H1 (cell line): ENCODE measurements around the gene PLCB4. TPM values are rescaled to one million over a fixed set of nuclear protein-coding genes. Genes with fewer than 3 reads are reported as not detected.

Source experiments
- CTCF ChIA-PET: fragments of 300-600 bp; sonication (Branson Sonifier 250); formaldehyde crosslinking; loops from one replicate; lab custom pipeline; 2021; ENCODE audit not compliant: partially characterized antibody; lab: Charles Lee
- POLR2A ChIA-PET: fragments of 300-600 bp; sonication (Branson Sonifier 250); formaldehyde crosslinking; loops from one replicate; lab custom pipeline; 2021; ENCODE audit warnings: inconsistent platforms; ENCODE audit not compliant: partially characterized antibody; lab: Charles Lee
- DNase-seq, 2 experiments: peaks; one replicate each; pipeline versions ENCODE4 v3.0.0 to v3.0.0-alpha.2; 2010 to 2022; ENCODE audit warnings: low spot score in 2 of 2, low read depth in 1 of 2, mixed read lengths in 1 of 2
- FAIRE-seq: peaks from 2 replicates; lab custom pipeline; 2011; peaks lifted over from hg19 to GRCh38; lab: Jason Lieb, UNC
- H2AFZ ChIP-seq: 2 replicates; pipeline ENCODE4 v1.8.1; 2012; ENCODE audit warnings: low read length, inconsistent platforms
- H2AK5ac ChIP-seq: 2 replicates; pipeline ENCODE4 v1.6.1; 2013; ENCODE audit warnings: low read depth, low read length
- H2BK120ac ChIP-seq: replicated peaks from 2 replicates; pipeline ENCODE3; 2013; ENCODE audit warnings: low read depth, low read length, inconsistent platforms
- H2BK12ac ChIP-seq: 2 replicates; pipeline ENCODE4 v1.6.1; 2013; ENCODE audit warnings: low read depth, low read length
- H2BK15ac ChIP-seq: 2 replicates; pipeline ENCODE4 v1.6.1; 2013; ENCODE audit warnings: low read length
- H2BK20ac ChIP-seq: 2 replicates; pipeline ENCODE4 v1.6.1; 2013; ENCODE audit warnings: low read length
- H2BK5ac ChIP-seq: 2 replicates; pipeline ENCODE4 v1.6.1; 2013; ENCODE audit warnings: low read depth, low read length
- H3K14ac ChIP-seq: 2 replicates; pipeline ENCODE4 v1.6.1; 2013; ENCODE audit warnings: inconsistent platforms; ENCODE audit not compliant: insufficient read length
- H3K18ac ChIP-seq: 2 replicates; pipeline ENCODE4 v1.6.1; 2013; ENCODE audit warnings: low read length; ENCODE audit errors: extremely low read depth
- H3K23ac ChIP-seq: 2 replicates; pipeline ENCODE4 v1.6.1; 2013; ENCODE audit warnings: inconsistent platforms; ENCODE audit not compliant: insufficient read length
- H3K23me2 ChIP-seq: 2 replicates; pipeline ENCODE4 v1.6.1; 2013; ENCODE audit warnings: low read depth, low read length
- H3K27ac ChIP-seq: 2 replicates; pipeline ENCODE4 v1.6.1; 2011; ENCODE audit warnings: low read depth, low read length, inconsistent platforms
- H3K27me3 ChIP-seq, 4 experiments: replicated peaks in 1 of 4; 1 replicate in 1 of 4; 2 replicates in 3 of 4; pipeline versions ENCODE4 v1.6.1 to v1.8.1; 2011 to 2013; ENCODE audit warnings: low read length in 3 of 4, mild to moderate bottlenecking in 3 of 4, inconsistent platforms in 2 of 4, mixed read lengths in 2 of 4, moderate library complexity in 1 of 4; ENCODE audit not compliant: control insufficient read depth in 3 of 4, insufficient read depth in 3 of 4; ENCODE audit errors: extremely low read depth in 1 of 4
- H3K36me3 ChIP-seq, 4 experiments: 2 replicates each; pipeline versions ENCODE4 v1.6.1 to v1.8.1; 2011 to 2013; ENCODE audit warnings: mild to moderate bottlenecking in 4 of 4, low read length in 3 of 4, moderate library complexity in 2 of 4, control low read depth in 1 of 4, inconsistent platforms in 1 of 4; ENCODE audit not compliant: insufficient read depth in 4 of 4, control insufficient read depth in 2 of 4
- H3K4ac ChIP-seq: replicated peaks from 2 replicates; pipeline ENCODE3; 2013; ENCODE audit warnings: low read length, low read depth, mixed read lengths, inconsistent platforms; ENCODE audit not compliant: insufficient read length
- H3K4me1 ChIP-seq, 4 experiments: replicated peaks in 1 of 4; 1 replicate in 1 of 4; 2 replicates in 3 of 4; pipeline versions ENCODE4 v1.6.1 to v1.8.1; 2011 to 2013; ENCODE audit warnings: low read length in 3 of 4, inconsistent platforms in 2 of 4, mixed read lengths in 1 of 4; ENCODE audit not compliant: insufficient read depth in 4 of 4, control insufficient read depth in 3 of 4
- H3K4me2 ChIP-seq, 2 experiments: 2 replicates each; pipeline versions ENCODE4 v1.6.1 to v1.8.1; 2011 to 2013; ENCODE audit warnings: low read depth in 2 of 2, low read length in 2 of 2, control low read depth in 1 of 2, inconsistent platforms in 1 of 2, mild to moderate bottlenecking in 1 of 2; ENCODE audit not compliant: insufficient read depth in 1 of 2
- H3K4me3 ChIP-seq, 4 experiments: fragments of 200-600, 300-600 bp in 1 of 4; sonication (generic), shearing (Covaris generic), sonication (Bioruptor Twin) in 1 of 4; 2 replicates each; pipeline versions ENCODE4 v1.5.1 to v1.8.1; 2011 to 2016; ENCODE audit warnings: low read length in 4 of 4, low read depth in 3 of 4, control low read depth in 2 of 4, inconsistent platforms in 2 of 4, mild to moderate bottlenecking in 2 of 4, mixed read lengths in 1 of 4, moderate library complexity in 1 of 4; ENCODE audit not compliant: insufficient read depth in 2 of 4; ENCODE audit errors: extremely low read depth in 1 of 4
- H3K56ac ChIP-seq: replicated peaks from 2 replicates; pipeline ENCODE3; 2013; ENCODE audit warnings: low read depth, mild to moderate bottlenecking, mixed read lengths, low read length, inconsistent platforms; ENCODE audit not compliant: insufficient read length
- H3K79me1 ChIP-seq: 2 replicates; pipeline ENCODE4 v1.6.1; 2013; ENCODE audit warnings: low read depth, low read length, control low read depth
- H3K79me2 ChIP-seq, 2 experiments: 2 replicates each; pipeline versions ENCODE4 v1.6.1 to v1.8.1; 2012 to 2013; ENCODE audit warnings: low read length in 2 of 2, mild to moderate bottlenecking in 2 of 2, inconsistent platforms in 1 of 2; ENCODE audit not compliant: insufficient read depth in 2 of 2, control insufficient read depth in 1 of 2
- H3K9ac ChIP-seq, 4 experiments: replicated peaks in 1 of 4; 1 replicate in 1 of 4; 2 replicates in 3 of 4; pipeline versions ENCODE4 v1.6.1 to v1.8.1; 2011 to 2013; ENCODE audit warnings: low read depth in 3 of 4, low read length in 3 of 4, control low read depth in 2 of 4, mild to moderate bottlenecking in 2 of 4, moderate library complexity in 2 of 4, inconsistent platforms in 1 of 4; ENCODE audit errors: extremely low read depth in 1 of 4
- H3K9me3 ChIP-seq, 2 experiments: 2 replicates each; pipeline versions ENCODE4 v1.6.1 to v1.8.1; 2012 to 2013; ENCODE audit warnings: mild to moderate bottlenecking in 2 of 2, moderate library complexity in 2 of 2, control low read depth in 1 of 2, inconsistent platforms in 1 of 2, low read depth in 1 of 2, low read length in 1 of 2, mixed read lengths in 1 of 2; ENCODE audit not compliant: insufficient read depth in 2 of 2
- H4K20me1 ChIP-seq, 2 experiments: replicated peaks in 1 of 2; 2 replicates each; pipeline versions ENCODE3 to v1.8.1; 2011 to 2013; ENCODE audit warnings: inconsistent platforms in 2 of 2, low read length in 2 of 2, mild to moderate bottlenecking in 1 of 2; ENCODE audit not compliant: insufficient read depth in 2 of 2, control insufficient read depth in 1 of 2
- H4K5ac ChIP-seq: 2 replicates; pipeline ENCODE4 v1.6.1; 2013; ENCODE audit warnings: low read length, low read depth, mixed read lengths, inconsistent platforms; ENCODE audit not compliant: insufficient read length
- H4K8ac ChIP-seq: 2 replicates; pipeline ENCODE4 v1.8.0; 2013; ENCODE audit warnings: mild to moderate bottlenecking, moderate library complexity, low read length, inconsistent platforms; ENCODE audit not compliant: insufficient read depth; ENCODE audit errors: extremely low read depth
- H4K91ac ChIP-seq: replicated peaks from 2 replicates; pipeline ENCODE3; 2013; ENCODE audit warnings: low read length, mixed read lengths, inconsistent platforms; ENCODE audit not compliant: insufficient read length
- BACH1 ChIP-seq: IDR thresholded peaks from 2 replicates; pipeline ENCODE4 v1.6.1; 2012; ENCODE audit warnings: low read length, improper control_type of control experiment
- CHD2 ChIP-seq: IDR thresholded peaks from 2 replicates; pipeline ENCODE4 v1.6.1; 2012; ENCODE audit warnings: low read length, improper control_type of control experiment
- EZH2 ChIP-seq: fragments of 200-600 bp; sonication (generic); IDR thresholded peaks from 2 replicates; pipeline ENCODE4 v1.7.1; 2012; ENCODE audit warnings: low read depth, mild to moderate bottlenecking, moderate library complexity, low read length, inconsistent platforms; ENCODE audit not compliant: severe bottlenecking
- JUND ChIP-seq: IDR thresholded peaks from 2 replicates; pipeline ENCODE4 v1.6.1; 2011; ENCODE audit warnings: mild to moderate bottlenecking, improper control_type of control experiment, low read length
- RBBP5 ChIP-seq: IDR thresholded peaks from 2 replicates; pipeline ENCODE4 v1.7.1; 2012; ENCODE audit warnings: low read depth, mild to moderate bottlenecking, inconsistent platforms, low read length, moderate library complexity, borderline replicate concordance
- TAF1 ChIP-seq: IDR thresholded peaks from 2 replicates; pipeline ENCODE4 v1.6.1; 2011; ENCODE audit warnings: mild to moderate bottlenecking, low read depth, low read length
- WGBS, 2 experiments: shearing (Covaris generic) in 1 of 2; methylation state at CpG; one replicate each; pipeline versions ENCODE4 v1.1.6 to v1.1.7; 2013 to 2015; ENCODE audit warnings: low lambda C conversion rate in 2 of 2, mixed read lengths in 2 of 2, inconsistent platforms in 1 of 2, low coverage in 1 of 2, missing lambda C conversion rate in 1 of 2; ENCODE audit not compliant: insufficient replicate concordance in 2 of 2, insufficient coverage in 1 of 2, insufficient read length in 1 of 2; ENCODE audit errors: extremely low coverage in 1 of 2, missing lambda C conversion rate in 1 of 2; 5-methylcytosine and 5-hydroxymethylcytosine counted together
- polyA plus RNA-seq, 7 experiments: library from polyadenylated mRNA; depleted of rRNA in 3 of 7; stranded (reverse) in 5 of 7; unstranded in 2 of 7; fragments of >200 nt in 5 of 7; fragments of 200-250 nt in 2 of 7; gene quantifications; 1 replicate in 5 of 7; 2 replicates in 1 of 7; 4 replicates in 1 of 7; pipeline versions ENCODE4 v1.2.1 to v1.2.3, GENCODE V29; 2011 to 2013; ENCODE audit warnings: missing spikeins in 2 of 7, mixed read lengths in 2 of 7
- total RNA-seq: library from RNA; stranded (reverse); fragmentation: NEBNext Ultra II Directional; extraction: Animal tissue kit (Norgen Biotek cat#: 25700); gene quantifications from 2 replicates; pipeline ENCODE4 v1.2.1, GENCODE V29; 2021

The PLCB4 gene
- total and polyA plus RNA-seq, 2 of the 8 experiments (the other 6 are each of a cell fraction or from before 2014, with no cell fraction given): 3.2 to 14.1 TPM

DNA sequence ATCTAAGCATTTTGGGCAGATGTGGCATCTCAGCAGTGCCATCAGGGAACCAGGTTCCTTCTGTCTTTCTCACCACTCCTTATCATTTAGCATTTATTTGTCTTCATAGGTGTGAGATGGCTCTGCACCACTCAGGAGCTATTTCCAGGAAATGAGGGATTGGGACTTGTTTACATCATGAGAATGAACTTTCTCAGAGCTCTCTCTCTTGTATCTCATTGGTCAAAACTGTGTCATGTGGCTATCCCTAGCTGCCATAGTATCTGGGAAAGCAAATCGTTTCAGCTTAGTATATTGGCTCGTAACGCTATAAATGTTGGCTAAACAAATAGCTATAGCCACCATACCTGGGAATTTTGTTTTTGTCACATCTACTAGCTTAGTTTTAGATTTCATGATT, 23.8 kb downstream of the PLCB4 start:
- Histone ChIP-seq H3K27me3 (no peaks in the 10 kb centered on the region), H3K23me2 (no peaks in the 10 kb centered on the region), H3K4me2 (no peak overlapping the region), H3K4me1 (peaks cover 0 to 7% (median 3%) of the 10 kb centered on the region in 4 experiments; a peak in 2 of 7 replicates), H4K8ac (no peak overlapping the region), H4K5ac (no peak overlapping the region), H3K56ac (no peak overlapping the region), H3K9me3 (no peaks in the 10 kb centered on the region), H2BK15ac (no peak overlapping the region), H3K14ac (no peak overlapping the region), H3K23ac (no peak overlapping the region), H3K4me3 (no peak overlapping the region), H3K79me1 (peaks cover 8% of the 10 kb centered on the region; the same call in 1 of the 2 replicates), H3K79me2 (peaks cover 0 to 23% of the 10 kb centered on the region in 2 experiments; a peak in 2 of 4 replicates), H2AK5ac (no peak overlapping the region), H3K4ac (no peak overlapping the region), H3K18ac (no peak overlapping the region), H2AFZ (no peak overlapping the region), H4K91ac (no peak overlapping the region), H2BK120ac (no peak overlapping the region), H4K20me1 (no peaks in the 10 kb centered on the region), H2BK20ac (no peak overlapping the region), H2BK12ac (no peak overlapping the region), H2BK5ac (no peak overlapping the region), H3K27ac (no peak overlapping the region), H3K36me3 (no peaks in the 10 kb centered on the region), H3K9ac (no peak overlapping the region)
- TF ChIP-seq BACH1 (no peak), JUND (no peak), EZH2 (no peak), TAF1 (no peak), CHD2 (no peak), RBBP5 (no peak)
- no peak for FAIRE-seq
- WGBS, 2 experiments: 94% methylated on average over 3 of the region's 3 CpGs; no CpG with 5 or more reads in 1 of the 2 experiments
- DNase-seq: no peak
- CTCF ChIA-PET: interaction anchor here (0.7 to 2.3 kb wide), 3 partner anchors 11 to 333 kb away, joined by 3 to 6 read pairs (median 6); no protein-coding TSS in a partner anchor
- POLR2A ChIA-PET: interaction anchor here (0.7 to 1.5 kb wide), 2 partner anchors 9 to 20 kb away, joined by 3 to 6 read pairs; no protein-coding TSS in a partner anchor
